Measurements from ENCODE around the gene LARP1.

LARP1 gene

GRCh38 chr5:154861946-154862345 lies 106.8 kb downstream of the LARP1 start:
- DNase-seq = no peak

- peak; percentile 33 for DNase-seq
These were observed 107.6 kb downstream of the LARP1 start for GRCh38 chr5:154862766-154863165.

- no peak for DNase-seq
These were observed 108.3 kb downstream of the LARP1 start for GRCh38 chr5:154863291-154864080.

GRCh38 chr5:154865466-154866184 lies 110.4 kb downstream of the LARP1 start:
- no peak for DNase-seq

- no peak for DNase-seq
These were observed 111.7 kb downstream of the LARP1 start for GRCh38 chr5:154866841-154867240.

Measured in inflammatory macrophage treated with lipopolysaccharide for 4 hours (primary cell).